Measurements from ENCODE around the gene LTF.

LTF gene

DNA sequence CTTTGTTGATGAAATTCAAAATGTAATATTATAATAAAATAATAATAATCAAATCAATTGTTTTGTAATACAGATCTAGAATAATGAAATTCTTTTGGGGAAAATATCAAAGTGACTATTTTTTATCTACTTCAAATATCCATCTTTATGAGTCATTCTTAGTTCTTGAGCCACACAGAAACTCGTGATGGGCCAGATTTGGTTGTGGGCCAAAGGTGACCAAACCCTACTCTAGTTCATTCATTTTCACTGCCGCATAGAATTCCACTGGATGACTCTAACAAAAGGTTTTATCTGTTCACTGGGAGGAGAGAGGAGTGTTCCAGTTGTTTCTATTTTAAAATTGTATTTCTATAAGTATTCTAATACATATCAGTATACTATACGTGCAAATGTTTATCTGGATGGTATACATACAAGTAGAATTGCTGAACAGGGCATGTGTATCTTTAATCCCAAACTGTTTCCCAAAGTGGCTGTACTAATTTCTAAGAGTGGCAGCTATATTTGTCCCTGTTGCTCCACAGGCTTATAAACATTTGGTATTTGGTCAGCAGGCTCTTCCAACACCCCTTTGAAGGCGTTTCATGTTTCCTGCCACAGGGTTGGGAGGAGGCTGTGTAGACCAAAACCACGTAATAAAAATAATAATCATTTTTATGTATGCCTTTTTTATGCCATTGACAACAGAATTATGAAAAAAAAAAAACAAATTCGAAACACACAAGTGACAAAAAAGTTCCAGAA lies 25.8 kb upstream of the LTF start:
- DNase-seq = no peak

DNA sequence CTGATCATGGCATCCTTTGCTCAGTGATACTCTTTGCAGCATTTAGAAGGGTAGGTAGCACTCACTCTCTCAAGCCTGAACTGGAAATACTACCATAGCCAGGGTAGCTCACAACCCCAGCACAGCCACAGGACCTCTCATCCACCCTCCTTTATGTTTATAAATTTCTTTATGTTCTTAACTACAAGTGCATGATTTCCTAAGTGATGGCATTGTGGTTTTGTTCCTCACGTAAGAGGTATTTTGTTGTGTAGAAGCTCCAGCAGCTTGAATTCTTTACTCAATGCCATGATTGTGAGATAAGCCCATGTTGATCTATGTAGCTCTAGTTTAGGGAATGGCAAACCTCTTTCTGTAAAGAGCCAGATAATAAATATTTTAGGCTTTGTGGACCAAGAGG lies 25.2 kb upstream of the LTF start:
- no peak for DNase-seq

DNA sequence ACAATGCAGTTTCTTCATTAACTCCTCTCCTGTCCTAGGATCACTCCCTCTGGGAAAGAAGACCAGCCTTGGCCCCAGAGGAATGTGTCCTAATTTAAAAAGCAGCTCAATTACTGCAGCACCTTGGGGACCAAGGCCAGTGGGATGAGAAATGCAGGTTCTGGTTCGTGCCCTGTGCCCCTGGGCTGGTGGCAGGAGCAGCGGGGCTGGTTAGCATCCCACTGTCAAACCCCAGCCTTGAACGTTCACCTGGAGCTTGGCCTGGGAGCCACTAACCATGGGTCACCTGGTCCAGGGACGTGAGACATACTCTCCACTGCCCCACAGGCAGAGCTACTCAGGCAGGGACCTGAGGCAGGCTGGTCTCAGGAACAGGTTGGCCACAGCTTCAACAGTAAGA lies 24.7 kb upstream of the LTF start:
- DNase-seq = no peak

DNA sequence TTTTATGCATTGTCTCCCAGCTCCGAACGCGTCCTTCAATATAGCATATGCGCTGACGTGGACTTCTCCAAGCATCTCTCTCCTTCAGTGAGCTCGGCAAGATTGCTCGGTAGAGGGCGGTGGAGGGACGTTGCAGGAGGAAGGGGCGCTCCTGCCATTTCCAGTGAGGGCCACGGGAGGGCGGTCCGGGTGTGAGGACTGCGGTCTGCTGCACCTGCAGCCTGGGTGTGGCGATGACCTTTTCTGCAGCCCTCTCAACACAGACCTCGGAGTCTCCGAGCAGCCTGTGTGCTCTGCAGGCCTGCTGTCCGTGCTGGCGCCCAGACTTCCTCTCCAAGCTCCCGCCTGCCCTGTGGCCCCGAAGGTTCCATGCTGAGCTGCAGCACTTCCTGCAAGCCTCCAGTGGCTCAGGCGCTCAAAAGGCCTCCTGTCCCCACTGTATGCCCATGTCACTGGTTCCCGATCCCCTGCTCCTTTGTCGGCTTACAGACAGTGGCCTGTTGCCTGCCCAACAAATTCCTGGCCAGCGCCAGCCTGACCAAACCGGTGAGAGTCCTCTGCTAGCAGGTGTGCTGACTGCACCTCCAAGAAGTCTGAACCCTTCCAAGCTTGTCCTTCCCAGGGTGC lies 24.1 kb upstream of the LTF start:
- peak; percentile 89 for DNase-seq

DNA sequence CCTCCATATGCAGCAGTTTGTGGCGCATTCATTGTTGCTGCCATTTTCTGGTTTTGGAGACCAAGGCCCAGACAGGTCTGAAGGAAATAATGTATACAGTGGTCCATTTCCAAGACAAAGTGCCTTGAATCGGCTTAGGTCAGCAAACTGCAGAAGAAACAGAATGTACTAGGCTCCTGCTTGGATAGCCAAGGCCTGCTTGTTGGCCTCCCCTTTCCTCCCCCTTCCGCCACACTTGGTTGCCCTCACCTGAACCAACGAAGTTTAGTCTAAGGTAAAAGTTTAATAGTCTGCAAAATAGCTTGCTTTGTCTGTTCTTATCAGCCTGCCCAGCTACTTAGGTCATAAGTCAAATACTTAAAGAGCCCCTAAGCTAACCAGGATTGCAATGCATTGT lies 21.1 kb upstream of the LTF start:
- DNase-seq = no peak

DNA sequence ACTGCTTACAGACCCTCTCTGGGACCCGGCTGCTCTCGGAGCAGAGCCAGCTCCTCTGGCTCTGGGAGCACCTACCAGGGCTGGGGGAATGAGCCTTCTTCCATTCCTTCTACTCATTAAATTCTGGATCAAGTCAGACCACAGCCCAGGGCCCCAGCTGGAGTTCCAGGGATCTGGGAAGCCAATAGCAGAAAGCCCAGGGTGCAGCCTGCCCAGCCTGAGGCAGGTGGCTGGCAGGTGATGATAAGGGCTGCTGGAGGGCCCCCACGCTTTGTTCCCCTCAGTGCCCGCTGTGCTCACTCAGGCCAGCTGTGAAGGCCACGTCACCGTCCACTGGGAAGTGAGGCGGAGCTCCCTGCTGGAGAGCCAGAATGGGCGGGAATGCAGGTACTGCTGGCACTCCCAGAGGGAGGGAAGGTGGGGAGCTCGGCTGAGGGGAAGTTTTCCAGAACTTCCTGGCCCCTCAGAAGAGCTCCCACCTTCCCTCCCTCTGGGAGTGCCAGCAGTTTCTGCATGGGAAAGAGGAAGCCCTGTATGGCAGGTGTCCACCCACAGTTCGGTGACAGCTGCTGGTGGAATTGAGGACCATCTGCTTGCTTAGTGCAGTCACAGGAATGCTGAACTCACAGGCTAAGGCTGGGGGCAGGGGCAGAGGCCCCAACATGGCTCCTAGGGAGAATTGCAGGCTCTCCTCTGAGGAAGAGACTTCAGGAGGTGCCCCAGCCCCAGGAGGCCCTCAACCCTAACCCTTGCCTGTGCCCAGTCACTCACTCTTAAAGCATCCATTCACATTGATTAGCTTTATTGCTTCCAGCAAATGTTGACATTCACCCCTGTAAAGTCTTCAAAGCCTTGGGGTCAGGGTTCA lies 20.4 kb upstream of the LTF start:
- no peak for DNase-seq

DNA sequence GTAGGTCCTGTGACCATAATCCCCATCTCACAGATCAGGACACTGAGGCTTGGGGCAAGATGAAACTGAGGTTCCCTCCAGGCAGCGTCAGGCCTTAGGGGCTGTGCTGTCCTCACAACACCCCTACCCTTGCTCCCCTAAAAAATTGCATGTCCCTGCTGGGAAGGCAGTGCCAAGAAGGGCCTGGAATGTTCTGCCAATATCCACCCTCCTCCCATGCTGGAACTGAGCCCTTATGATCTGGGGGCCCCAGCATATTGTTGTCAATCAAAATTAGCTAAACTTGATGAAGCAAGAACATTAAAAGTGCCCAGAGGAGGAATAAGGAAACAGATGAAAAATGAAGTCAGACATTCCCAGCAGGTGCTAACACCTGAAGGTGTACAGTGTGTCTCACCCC lies 19.7 kb upstream of the LTF start:
- no peak for DNase-seq

DNA sequence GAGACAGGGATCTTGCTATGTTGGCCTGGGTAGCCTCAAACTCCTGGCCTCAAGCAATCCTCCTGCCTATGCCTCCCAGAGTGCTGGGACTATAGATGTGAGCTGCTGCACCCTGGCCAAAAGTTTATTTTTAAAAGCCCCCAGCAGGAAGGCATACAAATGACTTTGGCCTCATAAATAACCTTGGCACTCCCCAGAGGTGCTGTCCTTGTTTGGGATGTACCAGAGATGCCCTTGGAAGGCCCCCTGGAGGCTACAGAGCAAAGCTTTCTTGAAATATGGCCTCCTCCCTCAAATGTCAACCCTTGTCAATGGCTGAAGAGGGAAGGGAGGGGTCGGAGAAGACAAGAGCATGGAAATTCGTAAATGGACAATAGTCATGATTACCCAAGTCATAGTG lies 19.1 kb upstream of the LTF start:
- no peak for DNase-seq

DNA sequence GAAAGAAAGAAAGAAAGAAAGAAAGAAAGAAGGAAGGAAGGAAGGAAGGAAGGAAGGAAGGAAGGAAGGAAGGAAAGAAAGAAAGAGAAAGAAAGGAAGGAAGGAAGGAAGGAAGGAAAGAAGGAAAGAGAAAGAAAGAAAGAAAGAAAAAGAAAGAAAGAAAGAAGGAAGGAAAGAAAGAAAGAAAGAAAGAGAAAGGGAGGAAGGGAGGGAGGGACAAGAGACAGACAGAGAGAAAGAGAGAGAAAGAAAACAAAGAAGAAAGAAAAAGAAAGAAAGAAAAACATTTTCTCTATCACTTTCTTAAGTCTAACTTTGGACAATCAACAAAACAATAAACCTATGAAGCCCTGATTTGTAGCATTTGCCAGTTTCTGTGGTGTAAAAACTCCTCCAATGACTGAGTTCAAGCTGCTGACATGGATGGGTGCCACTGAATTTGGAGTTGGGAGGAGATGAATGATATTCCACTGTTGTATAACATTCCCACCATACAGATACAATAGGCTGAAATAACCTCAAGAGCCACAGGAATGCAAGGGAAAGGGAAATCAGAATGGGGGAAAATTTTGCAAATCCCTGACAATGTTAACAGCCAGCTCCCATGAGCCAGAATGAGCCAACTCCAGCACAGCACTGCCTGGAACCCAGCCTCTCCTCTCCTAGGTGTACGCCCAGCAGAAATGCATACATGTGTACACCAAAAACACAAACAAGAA lies 18.1 kb upstream of the LTF start:
- peak; percentile 49 for DNase-seq

DNA sequence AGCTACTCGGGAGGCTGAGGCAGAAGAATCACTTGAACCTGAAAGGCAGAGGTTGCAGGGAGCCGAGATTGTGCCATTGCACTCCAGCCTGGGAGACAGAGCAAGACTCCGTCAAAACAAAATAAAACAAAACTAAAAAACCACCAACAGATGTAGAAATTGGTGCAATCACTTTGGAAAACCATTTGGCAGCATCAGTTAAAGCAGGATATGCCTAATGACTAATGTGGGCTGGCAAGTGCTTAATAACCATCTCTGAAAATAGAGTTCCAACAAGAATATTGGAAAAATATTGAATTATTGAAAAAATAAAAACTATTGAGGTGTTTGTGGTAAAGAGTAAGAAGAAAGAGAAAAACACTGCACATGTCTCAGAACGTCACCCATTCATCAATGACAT lies 16.9 kb upstream of the LTF start:
- DNase-seq = no peak

DNA sequence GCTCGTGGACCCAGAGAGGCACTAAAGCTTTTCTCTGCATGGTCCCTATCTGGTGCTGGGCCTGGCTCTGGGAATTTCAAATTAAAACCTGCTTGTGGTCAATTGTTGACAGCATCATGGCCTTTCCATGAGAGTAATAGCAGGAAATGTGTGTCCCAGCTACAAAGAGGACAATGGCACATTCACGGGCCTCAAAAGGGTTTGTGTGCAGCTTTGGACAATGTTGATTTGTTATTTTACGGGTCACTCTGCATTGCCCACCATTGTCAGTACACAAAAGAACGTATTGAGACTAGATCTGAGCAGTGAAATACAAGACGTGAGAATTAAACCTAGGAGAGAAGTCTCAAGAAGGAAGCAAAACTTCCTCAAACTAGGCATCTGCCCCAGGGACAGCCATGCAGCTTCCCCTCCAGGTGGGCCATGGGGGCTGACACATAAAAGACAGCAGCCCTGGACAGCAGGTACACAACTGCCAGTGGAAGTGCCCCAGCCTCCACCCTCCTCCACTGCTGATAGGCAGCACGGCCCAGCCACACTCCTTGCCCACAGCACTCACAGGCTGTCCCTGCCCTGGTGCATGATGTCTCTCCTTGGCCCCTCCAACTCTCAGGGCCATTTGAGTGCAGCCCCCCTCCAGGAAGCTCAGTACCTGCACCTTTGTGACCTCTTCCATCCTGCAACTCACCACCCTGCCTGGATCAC lies 15.9 kb upstream of the LTF start:
- no peak for DNase-seq

DNA sequence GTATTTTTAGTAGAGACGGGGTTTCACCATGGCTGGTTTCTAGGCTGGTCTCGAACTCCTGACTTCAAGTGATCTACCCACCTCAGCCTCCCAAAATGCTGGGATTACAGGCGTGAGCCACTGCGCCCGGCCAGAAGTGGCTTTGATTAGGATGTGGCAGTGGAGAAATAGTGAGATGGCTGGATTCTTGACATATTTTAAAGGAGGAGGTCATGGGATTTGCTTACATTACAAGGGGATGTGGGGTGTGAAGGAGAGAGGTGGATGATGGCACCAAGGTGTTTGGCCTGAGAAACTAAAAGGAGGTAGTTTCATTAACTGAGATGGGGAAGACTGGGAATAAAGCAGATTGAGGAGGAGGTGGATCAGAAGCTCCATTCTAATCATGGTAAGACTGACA lies 15.0 kb upstream of the LTF start:
- DNase-seq = peak; percentile 3

DNA sequence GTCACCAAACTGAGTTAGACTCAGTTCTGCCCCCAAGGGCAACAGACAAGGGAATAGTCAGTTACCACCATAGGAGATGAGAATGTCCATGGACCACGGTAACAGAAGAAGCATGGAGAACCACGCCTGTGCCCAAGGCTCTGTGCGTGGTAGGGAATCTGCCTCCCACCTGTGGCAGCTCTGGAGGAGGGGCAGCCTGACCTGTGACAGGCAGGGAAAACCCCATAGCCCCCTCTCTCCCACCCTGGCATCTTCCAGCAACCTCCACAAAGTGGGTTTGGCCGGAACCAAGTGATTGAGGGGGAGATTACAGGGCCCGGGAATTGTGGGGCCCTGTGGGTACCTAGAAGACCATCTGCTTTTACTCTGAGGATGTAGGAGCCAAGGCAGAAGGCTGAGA lies 14.3 kb upstream of the LTF start:
- peak; percentile 1 for DNase-seq

DNA sequence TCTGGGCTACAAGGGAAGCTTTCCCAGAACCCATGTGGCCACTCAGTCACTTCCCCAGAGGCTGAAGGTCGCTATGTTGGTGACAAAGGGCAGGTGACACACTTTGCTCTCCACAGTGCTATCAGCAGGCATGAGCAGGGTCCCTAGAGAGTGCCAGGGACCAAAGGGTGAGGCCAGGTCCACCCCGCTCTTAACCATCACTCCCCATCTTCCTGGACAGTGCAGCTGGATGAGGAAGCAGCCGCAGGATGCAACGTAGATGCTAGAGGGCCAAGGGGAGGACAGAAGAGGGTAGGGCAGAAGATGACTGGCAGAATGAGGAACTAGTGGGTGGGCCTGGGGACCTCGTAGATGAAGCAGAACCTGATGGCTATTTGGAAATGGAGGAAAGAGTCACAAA lies 13.6 kb upstream of the LTF start:
- DNase-seq = peak; percentile 16

DNA sequence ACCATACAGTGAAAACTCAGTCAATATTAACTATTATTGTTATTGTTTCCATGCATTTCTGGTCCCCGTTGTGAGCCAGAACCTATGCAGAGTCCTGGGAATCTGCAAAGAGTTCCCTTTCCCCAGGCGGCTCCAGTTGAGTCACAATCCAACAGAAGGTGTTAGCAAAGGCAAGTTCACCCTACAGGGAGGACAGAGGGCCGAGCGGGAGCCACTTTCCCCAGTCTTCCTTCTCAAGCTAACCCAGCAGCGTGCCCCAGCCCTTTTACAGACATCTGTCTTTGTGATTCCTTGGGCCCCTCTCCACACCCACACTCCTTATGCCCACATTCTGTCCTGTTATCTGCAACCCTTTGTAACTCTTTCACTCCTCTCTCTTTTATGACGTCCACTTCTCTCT lies 13.1 kb upstream of the LTF start:
- DNase-seq = peak; percentile 10

DNA sequence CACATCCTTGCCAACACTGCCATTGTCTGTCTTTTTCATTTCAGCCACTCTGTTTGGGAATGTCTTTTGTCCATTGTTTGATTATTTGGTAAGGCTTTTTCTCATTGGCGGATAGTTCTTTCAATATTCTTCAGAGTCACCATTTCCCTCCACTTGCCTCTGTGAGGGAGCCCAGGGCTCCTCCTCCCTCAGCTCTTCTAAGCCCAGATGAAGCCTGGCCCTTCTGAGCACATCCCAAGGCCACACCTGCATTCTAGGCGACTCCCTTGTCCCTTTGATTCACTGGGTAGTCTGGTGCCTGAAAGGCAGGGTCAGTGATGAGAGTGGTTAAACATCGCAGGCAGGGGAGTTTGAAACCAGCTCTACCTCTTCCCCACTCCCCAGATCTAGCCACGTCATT lies 12.4 kb upstream of the LTF start:
- DNase-seq = no peak

DNA sequence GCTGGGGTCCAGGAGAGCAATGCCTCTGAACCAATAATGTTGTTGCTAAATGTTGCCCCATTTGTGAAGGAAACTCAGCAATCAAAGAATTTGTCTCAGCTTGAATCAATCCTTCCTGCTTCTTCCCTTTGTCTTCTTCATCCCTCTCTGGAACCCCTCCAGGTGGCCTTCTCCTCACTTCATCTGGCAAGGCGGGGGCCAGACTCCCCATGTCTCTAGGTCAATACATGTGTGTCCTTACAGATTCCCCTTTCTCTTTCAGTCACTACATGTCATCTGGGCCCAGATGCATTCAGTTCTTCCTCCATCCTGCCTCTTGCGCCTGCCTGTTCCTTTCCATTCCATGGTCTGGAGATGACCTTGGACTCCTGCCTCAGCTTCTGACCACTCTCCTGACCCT lies 8.0 kb upstream of the LTF start:
- DNase-seq = no peak

DNA sequence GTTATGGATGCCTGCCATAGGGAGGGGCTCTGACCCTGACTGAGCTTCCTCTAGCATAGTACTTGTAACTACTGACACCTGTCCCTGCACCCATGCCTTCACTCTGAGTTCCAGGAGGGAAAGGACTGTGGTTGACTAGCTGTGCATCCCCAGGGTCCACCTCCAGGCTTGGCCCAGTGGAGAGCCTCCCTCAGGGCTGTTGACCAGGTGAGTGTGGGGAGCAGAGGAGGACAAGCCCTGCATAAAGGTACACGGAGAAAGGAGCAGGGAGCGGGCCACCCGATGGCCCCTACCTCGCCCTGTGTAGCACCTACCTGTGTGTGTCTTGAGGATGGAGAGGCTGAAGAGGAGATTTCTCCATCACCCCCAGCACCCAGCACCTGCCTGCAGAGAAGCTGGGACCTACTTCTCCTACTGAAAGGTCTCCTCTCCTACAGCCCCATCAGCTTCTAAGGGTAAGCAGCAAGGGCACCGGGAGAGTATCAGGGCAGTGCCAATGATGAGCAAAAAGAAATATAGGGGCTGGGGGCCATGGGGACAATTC lies 6.7 kb upstream of the LTF start:
- DNase-seq = no peak

DNA sequence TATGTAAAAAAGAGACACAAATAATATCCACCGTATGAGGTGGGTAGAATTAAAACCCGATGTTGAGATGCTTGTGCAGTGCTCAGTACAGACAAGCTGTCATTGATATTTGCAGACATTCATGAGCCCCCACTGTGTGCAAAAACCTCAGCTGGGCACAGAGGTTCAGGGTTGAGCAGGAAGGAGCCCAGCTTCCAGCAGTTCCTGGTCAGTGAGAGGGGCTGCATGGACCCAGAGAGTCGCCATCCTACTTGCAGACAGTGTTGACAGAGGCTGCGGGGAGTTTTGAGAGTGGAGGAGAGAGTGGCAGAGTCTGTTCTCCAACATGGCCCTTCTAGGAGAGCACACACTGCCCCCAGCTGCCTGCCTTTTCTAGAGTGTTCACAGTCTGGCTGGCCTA lies 6.1 kb upstream of the LTF start:
- peak; percentile 10 for DNase-seq

DNA sequence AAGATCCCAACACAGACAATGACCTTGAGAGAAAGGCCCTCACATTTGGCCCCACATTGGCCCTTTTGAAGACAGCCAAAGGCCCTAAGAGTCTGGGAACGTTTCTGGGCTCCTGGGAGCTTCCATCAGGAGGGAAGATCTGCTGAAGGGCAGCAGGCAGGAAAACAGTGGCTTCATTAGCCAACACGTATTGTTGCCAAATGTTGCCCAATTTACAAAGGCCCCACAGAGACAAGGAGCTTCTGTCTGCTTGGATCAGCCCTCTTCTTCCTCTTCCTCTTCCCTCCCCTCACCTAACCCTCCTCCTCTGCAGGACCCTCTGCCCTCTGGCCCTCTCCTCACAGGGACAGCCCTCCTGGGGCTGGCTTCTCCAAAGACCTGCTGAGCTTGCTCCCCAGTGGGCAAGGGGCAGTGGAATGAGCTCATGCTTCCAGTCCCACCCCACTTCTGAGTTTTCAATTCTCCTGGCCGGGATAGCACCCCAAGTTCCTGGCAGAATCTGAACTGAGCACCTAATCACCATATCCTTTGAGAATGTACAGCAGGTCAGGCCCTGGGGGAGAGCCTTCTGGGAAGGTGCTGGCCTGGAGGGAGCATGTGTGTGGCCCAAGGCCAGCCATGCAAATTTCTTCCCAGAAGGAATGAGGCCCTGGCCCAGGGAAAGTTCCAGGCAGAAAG lies 5.1 kb upstream of the LTF start:
- peak; percentile 8 for DNase-seq

DNA sequence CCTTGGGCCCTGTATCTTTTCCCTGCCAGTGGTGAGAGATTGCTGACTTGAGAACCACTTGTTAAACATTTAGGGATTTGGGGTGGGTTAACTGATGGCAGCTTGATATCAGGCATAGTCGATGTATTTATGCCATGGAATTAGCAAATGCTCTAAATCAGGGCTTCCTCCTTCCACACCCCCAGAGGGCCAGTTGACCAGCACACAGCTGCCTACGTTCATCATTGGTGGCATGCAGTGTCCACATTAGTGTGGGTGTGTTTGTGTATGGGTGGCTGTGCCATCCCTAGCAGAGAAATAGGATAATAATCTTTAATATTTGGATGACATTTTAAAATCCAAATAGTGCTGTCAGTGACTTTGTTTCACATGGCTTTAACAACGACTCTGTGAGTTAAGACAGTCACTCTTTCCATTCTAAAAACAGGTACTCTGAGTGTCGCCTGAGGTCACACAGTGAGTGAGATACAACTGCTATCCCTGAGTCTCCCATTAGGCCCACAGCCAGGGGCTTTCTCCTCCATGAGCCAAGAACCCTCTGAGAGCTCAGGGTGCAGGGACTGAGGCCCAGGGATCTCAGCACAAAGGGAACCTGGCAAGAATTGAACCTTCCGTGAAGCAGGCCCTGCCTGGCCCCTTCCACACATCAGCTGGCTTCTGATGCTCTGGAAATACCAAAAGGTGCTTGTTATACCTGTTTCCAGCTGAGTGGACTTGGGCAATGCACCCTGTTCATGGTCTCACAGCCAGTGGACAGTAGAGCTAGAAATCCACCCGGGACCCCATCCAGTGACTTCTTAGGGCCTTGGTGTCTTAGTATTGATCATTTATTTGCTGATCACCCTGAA lies 4.3 kb upstream of the LTF start:
- DNase-seq = no peak

Data from left hindlimb (tissue), 1 donor.